Retinal pigment epithelial cell (primary cell): ENCODE measurements around the gene FNDC8.
"Not testable (repeated sequence)": the region's sequence is repeated elsewhere in the genome, so short reads cannot be mapped to it uniquely, and the experiment has no call there.

Experiments
- DNase-seq: peaks from one replicate; pipeline ENCODE4 v3.0.0-alpha.2; 2010; ENCODE audit warnings: low read depth
- H3K4me3 ChIP-seq: 2 replicates; pipeline ENCODE4 v1.5.1; 2011; ENCODE audit warnings: mild to moderate bottlenecking, low read length, control low read depth, moderate library complexity
- CTCF ChIP-seq: conservative IDR thresholded peaks from 2 replicates; pipeline ENCODE4 v1.5.1; 2011; ENCODE audit warnings: low read depth, low read length, control low read depth, inconsistent platforms

FNDC8 gene

GRCh38 chr17:35097776-35098175 lies 23.6 kb upstream of the FNDC8 start:
- DNase-seq = no peak
- TF ChIP-seq CTCF = no peak
- no peak overlapping the region for H3K4me3 ChIP-seq

GRCh38 chr17:35099908-35100307 lies 21.5 kb upstream of the FNDC8 start:
- no peak for DNase-seq
- H3K4me3 ChIP-seq = no peak overlapping the region
- no peak for TF ChIP-seq CTCF

GRCh38 chr17:35101036-35101435 lies 20.4 kb upstream of the FNDC8 start:
- no peak overlapping the region for H3K4me3 ChIP-seq
- TF ChIP-seq CTCF = no peak
- no peak for DNase-seq

- H3K4me3 ChIP-seq = no peak overlapping the region
- TF ChIP-seq CTCF = no peak
- no peak for DNase-seq
Measured at GRCh38 chr17:35101725-35102124, 19.7 kb upstream of the FNDC8 start.

GRCh38 chr17:35103271-35103670 lies 18.1 kb upstream of the FNDC8 start:
- DNase-seq = no peak
- H3K4me3 ChIP-seq = no peak overlapping the region
- TF ChIP-seq CTCF = no peak

- no peak overlapping the region for H3K4me3 ChIP-seq
- no peak for DNase-seq
- TF ChIP-seq CTCF = no peak
Measured at GRCh38 chr17:35104844-35105450, 16.5 kb upstream of the FNDC8 start.

- not testable (repeated sequence) for DNase-seq, H3K4me3 ChIP-seq
Measured at GRCh38 chr17:35110791-35111190, 10.6 kb upstream of the FNDC8 start.

- DNase-seq = no peak
- H3K4me3 ChIP-seq = no peak overlapping the region
- no peak for TF ChIP-seq CTCF
Measured at GRCh38 chr17:35116845-35117244, 4.6 kb upstream of the FNDC8 start.
